ENCODE measurements around the gene PRKCA. TPM values are rescaled to one million over a fixed set of nuclear protein-coding genes. Genes with fewer than 3 reads are reported as not detected.
A peak's percentile ranks its signal among the peaks of the same experiment; 100 is the strongest.

The PRKCA gene
- total and polyA plus RNA-seq, 2 of the 13 experiments (the other 11 are each of a cell fraction or from before 2014, with no cell fraction given), result 18.5 to 21.5 TPM

DNA sequence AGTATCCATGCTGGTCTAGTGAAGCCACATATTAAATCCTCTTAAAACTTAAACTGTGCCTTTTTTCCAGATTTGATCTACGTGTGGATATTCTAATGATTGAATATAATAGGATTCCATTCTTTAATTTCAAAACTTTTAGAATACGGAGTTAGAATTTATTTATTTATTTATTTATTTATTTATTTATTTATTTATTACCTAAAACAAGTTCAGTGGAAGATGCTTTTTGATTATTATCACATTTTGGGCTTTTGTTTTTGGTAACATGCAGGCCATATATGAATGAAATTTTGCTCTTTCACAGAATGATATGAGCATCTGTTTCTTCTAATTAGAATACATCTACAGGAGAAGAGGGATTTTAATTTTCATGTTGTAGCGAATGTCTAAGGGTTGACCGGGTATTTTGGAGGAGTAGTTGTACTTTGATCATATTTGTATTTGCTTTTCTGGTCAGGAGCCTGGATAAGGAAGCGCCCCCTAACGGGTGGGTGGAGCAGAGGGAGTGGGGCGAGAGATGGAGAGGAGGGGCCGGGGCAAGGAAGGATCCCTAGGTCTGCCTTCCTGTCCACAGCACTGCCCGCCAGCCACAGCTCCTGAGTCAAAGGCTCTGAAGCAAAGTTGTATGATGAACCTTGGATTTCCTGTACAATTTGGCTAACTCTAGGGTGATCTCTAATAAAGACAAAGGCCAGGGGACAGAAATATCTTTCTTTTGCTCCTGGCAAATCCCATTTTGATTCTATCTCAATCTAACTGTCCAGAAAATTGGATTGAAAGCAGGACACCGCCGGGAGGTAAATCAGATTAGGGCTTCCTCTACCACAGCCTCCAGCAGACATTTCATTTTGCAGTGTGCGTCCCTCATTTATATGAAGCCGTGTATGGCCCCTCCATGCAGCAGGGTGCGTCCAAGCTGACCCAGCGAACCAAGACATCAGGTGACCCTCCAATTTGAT, 149.1 kb downstream of the PRKCA start (continued):
- TF ChIP-seq, protein P1, sequence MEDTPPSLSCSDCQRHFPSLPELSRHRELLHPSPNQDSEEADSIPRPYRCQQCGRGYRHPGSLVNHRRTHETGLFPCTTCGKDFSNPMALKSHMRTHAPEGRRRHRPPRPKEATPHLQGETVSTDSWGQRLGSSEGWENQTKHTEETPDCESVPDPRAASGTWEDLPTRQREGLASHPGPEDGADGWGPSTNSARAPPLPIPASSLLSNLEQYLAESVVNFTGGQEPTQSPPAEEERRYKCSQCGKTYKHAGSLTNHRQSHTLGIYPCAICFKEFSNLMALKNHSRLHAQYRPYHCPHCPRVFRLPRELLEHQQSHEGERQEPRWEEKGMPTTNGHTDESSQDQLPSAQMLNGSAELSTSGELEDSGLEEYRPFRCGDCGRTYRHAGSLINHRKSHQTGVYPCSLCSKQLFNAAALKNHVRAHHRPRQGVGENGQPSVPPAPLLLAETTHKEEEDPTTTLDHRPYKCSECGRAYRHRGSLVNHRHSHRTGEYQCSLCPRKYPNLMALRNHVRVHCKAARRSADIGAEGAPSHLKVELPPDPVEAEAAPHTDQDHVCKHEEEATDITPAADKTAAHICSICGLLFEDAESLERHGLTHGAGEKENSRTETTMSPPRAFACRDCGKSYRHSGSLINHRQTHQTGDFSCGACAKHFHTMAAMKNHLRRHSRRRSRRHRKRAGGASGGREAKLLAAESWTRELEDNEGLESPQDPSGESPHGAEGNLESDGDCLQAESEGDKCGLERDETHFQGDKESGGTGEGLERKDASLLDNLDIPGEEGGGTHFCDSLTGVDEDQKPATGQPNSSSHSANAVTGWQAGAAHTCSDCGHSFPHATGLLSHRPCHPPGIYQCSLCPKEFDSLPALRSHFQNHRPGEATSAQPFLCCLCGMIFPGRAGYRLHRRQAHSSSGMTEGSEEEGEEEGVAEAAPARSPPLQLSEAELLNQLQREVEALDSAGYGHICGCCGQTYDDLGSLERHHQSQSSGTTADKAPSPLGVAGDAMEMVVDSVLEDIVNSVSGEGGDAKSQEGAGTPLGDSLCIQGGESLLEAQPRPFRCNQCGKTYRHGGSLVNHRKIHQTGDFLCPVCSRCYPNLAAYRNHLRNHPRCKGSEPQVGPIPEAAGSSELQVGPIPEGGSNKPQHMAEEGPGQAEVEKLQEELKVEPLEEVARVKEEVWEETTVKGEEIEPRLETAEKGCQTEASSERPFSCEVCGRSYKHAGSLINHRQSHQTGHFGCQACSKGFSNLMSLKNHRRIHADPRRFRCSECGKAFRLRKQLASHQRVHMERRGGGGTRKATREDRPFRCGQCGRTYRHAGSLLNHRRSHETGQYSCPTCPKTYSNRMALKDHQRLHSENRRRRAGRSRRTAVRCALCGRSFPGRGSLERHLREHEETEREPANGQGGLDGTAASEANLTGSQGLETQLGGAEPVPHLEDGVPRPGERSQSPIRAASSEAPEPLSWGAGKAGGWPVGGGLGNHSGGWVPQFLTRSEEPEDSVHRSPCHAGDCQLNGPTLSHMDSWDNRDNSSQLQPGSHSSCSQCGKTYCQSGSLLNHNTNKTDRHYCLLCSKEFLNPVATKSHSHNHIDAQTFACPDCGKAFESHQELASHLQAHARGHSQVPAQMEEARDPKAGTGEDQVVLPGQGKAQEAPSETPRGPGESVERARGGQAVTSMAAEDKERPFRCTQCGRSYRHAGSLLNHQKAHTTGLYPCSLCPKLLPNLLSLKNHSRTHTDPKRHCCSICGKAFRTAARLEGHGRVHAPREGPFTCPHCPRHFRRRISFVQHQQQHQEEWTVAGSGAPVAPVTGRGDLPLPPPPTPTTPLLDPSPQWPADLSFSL (CRISPR knock-in tag; IDR thresholded peaks at IDR 0.05), result no peak; the same call in 1 of the 2 replicates
- TF ChIP-seq SRSF9 (IDR thresholded peaks at IDR 0.05; ENCODE audit: borderline replicate concordance, insufficient read depth, low read depth, low read length, poor library complexity, severe bottlenecking), result no peak
- no peak for TF ChIP-seq PTBP1 (IDR thresholded peaks at IDR 0.05; ENCODE audit: low read depth, low read length, poor library complexity, severe bottlenecking)
- TF ChIP-seq NBN (conservative IDR thresholded peaks at IDR 0.05), result no peak
- TF ChIP-seq ZNF263 (CRISPR knock-in tag; IDR thresholded peaks at IDR 0.05), result no peak
- no peak for TF ChIP-seq TBX2 (CRISPR knock-in tag; IDR thresholded peaks at IDR 0.05; ENCODE audit: borderline replicate concordance)
- TF ChIP-seq, protein P2, sequence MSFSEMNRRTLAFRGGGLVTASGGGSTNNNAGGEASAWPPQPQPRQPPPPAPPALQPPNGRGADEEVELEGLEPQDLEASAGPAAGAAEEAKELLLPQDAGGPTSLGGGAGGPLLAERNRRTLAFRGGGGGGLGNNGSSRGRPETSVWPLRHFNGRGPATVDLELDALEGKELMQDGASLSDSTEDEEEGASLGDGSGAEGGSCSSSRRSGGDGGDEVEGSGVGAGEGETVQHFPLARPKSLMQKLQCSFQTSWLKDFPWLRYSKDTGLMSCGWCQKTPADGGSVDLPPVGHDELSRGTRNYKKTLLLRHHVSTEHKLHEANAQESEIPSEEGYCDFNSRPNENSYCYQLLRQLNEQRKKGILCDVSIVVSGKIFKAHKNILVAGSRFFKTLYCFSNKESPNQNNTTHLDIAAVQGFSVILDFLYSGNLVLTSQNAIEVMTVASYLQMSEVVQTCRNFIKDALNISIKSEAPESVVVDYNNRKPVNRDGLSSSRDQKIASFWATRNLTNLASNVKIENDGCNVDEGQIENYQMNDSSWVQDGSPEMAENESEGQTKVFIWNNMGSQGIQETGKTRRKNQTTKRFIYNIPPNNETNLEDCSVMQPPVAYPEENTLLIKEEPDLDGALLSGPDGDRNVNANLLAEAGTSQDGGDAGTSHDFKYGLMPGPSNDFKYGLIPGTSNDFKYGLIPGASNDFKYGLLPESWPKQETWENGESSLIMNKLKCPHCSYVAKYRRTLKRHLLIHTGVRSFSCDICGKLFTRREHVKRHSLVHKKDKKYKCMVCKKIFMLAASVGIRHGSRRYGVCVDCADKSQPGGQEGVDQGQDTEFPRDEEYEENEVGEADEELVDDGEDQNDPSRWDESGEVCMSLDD (CRISPR knock-in tag; IDR thresholded peaks at IDR 0.05; ENCODE audit: borderline replicate concordance), result 0 out of 2 replicates have a peak, but pooled peaks have one; percentile 46
- 0 out of 2 replicates have a peak, but pooled peaks have one; percentile 39 for TF ChIP-seq ZNF205 (CRISPR knock-in tag; IDR thresholded peaks at IDR 0.05)
- TF ChIP-seq TOE1 (CRISPR knock-in tag; IDR thresholded peaks at IDR 0.05), result peak; percentile 69; the same call in 1 of the 2 replicates
- TF ChIP-seq, protein P3, sequence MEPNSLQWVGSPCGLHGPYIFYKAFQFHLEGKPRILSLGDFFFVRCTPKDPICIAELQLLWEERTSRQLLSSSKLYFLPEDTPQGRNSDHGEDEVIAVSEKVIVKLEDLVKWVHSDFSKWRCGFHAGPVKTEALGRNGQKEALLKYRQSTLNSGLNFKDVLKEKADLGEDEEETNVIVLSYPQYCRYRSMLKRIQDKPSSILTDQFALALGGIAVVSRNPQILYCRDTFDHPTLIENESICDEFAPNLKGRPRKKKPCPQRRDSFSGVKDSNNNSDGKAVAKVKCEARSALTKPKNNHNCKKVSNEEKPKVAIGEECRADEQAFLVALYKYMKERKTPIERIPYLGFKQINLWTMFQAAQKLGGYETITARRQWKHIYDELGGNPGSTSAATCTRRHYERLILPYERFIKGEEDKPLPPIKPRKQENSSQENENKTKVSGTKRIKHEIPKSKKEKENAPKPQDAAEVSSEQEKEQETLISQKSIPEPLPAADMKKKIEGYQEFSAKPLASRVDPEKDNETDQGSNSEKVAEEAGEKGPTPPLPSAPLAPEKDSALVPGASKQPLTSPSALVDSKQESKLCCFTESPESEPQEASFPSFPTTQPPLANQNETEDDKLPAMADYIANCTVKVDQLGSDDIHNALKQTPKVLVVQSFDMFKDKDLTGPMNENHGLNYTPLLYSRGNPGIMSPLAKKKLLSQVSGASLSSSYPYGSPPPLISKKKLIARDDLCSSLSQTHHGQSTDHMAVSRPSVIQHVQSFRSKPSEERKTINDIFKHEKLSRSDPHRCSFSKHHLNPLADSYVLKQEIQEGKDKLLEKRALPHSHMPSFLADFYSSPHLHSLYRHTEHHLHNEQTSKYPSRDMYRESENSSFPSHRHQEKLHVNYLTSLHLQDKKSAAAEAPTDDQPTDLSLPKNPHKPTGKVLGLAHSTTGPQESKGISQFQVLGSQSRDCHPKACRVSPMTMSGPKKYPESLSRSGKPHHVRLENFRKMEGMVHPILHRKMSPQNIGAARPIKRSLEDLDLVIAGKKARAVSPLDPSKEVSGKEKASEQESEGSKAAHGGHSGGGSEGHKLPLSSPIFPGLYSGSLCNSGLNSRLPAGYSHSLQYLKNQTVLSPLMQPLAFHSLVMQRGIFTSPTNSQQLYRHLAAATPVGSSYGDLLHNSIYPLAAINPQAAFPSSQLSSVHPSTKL (CRISPR knock-in tag; IDR thresholded peaks at IDR 0.05), result peak; percentile 90
- no peak for TF ChIP-seq PRMT3 (CRISPR knock-in tag; IDR thresholded peaks at IDR 0.05; ENCODE audit: borderline replicate concordance, low read depth)

Measured in HepG2 (cell line).